Transverse colon (tissue), 3 donors: ENCODE measurements around the gene KLK11.

Experiments
- CTCF ChIP-seq, 5 experiments: fragments of 200-600 bp in 3 of 5; fragments of 450-650 bp in 2 of 5; sonication (generic) in 3 of 5; IDR thresholded peaks; 1 replicate in 2 of 5; 2 replicates in 3 of 5; pipeline ENCODE4 v1.5.1; 2016 to 2017; ENCODE audit warnings: antibody characterized with exemption in 5 of 5, inconsistent platforms in 3 of 5, mild to moderate bottlenecking in 2 of 5, moderate library complexity in 1 of 5
- POLR2A ChIP-seq: fragments of 450-650 bp; IDR thresholded peaks from one replicate; pipeline ENCODE4 v1.6.1; 2016; ENCODE audit warnings: antibody characterized with exemption, mild to moderate bottlenecking, moderate library complexity

GRCh38 chr19:51055866-51056265 lies 29.4 kb upstream of the KLK11 start:
- TF ChIP-seq POLR2A (no peak), CTCF (IDR thresholded peaks at IDR 0.05) (no peak)
